ENCODE measurements around the gene HGS.

DNA sequence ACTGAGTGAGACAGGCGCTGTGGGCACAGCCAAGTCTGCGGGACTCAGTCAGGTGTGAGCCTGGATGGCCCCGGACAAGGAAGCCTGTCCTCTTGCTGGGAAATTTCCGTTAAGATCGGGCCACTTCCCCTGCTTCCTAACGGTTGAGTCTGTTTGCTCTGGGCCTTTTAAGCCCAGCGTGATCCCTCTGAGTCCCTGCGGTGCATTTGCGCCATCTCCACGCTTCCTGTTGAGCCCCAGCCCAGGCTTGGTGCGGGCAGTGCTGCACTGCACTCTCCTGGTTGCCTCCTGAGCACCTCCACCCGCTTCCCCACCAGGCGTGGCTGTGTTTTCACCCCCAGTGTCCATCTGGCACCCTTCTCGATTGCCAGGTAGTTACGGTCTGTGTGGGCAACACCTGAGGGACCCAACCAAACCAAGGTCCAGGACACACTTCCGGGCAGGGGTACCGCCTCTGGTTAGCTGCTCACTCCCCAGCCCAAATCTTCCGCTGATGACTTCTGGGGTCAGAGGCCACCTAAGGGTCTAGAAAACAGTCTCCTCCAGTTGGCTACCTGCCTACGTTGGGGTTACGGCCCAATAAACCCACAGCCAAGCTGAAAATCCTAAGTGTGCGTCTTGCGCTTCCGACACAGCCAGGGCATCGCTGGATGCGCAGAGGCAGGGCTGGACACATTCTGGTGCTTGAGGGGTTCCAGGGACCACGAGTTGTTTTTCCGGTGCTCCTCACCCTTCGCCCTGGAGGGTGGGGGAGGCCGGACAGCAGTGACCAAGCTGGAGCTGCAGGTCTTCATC lies 26.9 kb downstream of the HGS start:
- TF ChIP-seq, protein P1, sequence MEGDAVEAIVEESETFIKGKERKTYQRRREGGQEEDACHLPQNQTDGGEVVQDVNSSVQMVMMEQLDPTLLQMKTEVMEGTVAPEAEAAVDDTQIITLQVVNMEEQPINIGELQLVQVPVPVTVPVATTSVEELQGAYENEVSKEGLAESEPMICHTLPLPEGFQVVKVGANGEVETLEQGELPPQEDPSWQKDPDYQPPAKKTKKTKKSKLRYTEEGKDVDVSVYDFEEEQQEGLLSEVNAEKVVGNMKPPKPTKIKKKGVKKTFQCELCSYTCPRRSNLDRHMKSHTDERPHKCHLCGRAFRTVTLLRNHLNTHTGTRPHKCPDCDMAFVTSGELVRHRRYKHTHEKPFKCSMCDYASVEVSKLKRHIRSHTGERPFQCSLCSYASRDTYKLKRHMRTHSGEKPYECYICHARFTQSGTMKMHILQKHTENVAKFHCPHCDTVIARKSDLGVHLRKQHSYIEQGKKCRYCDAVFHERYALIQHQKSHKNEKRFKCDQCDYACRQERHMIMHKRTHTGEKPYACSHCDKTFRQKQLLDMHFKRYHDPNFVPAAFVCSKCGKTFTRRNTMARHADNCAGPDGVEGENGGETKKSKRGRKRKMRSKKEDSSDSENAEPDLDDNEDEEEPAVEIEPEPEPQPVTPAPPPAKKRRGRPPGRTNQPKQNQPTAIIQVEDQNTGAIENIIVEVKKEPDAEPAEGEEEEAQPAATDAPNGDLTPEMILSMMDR (IDR thresholded peaks at IDR 0.05) = no peak
- no peak for TF ChIP-seq POLR2AphosphoS5 (IDR thresholded peaks at IDR 0.05; ENCODE audit: insufficient read depth in 1 of 2, low read depth in 1 of 2)
- no peak for TF ChIP-seq POLR2A (IDR thresholded peaks at IDR 0.05)

Data from vagina (tissue), 2 donors.